ENCODE measurements around the gene OSBPL10. TPM values are rescaled to one million over a fixed set of nuclear protein-coding genes. Genes with fewer than 3 reads are reported as not detected.

The OSBPL10 gene
- total RNA-seq, 1 experiment from 2014 or later, result 2.3 TPM

GRCh38 chr3:31779514-31779913 is 201.5 kb downstream of the OSBPL10 start:
- no peaks in the 10 kb centered on the region for H3K9me3 ChIP-seq (ENCODE audit: low read depth, low read length, poor library complexity, severe bottlenecking)
- no peaks in the 10 kb centered on the region for H3K27me3 ChIP-seq (replicated peaks; ENCODE audit: insufficient read depth, low read depth, low read length, poor library complexity)
- H3K36me3 ChIP-seq (ENCODE audit: insufficient read depth, low read length, poor library complexity, severe bottlenecking), result no peaks in the 10 kb centered on the region
- BruUV-seq (replicated peaks), result no TSS peak
- intact Hi-C loops (cut with micrococcal nuclease; ENCODE audit: unreplicated experiment), result no loop called here
- ChIA-PET CTCF (no interaction called here), POLR2A (ENCODE audit: low non-redundant PET) (no interaction called here)
- no peak for DNase-seq (ENCODE audit: low spot score)
- peaks cover 4% of the 10 kb centered on the region for H3K4me1 ChIP-seq (ENCODE audit: insufficient read depth, low read length, poor library complexity, severe bottlenecking)
- TF ChIP-seq CTCF (conservative IDR thresholded peaks at IDR 0.05; ENCODE audit: low read depth, low read length) (no peak), EZH2 (IDR thresholded peaks at IDR 0.05; ENCODE audit: borderline replicate concordance, low read depth, low read length, poor library complexity, severe bottlenecking) (no peak)
- no peak overlapping the region for H3K4me3 ChIP-seq (ENCODE audit: low read depth, low read length, poor library complexity, severe bottlenecking)
- no peak overlapping the region for H3K27ac ChIP-seq (ENCODE audit: low read depth, low read length, poor library complexity, severe bottlenecking)

GRCh38 chr3:31777887-31778286 is 203.2 kb downstream of the OSBPL10 start:
- Histone ChIP-seq H3K9me3 (ENCODE audit: low read depth, low read length, poor library complexity, severe bottlenecking) (no peaks in the 10 kb centered on the region), H3K4me3 (ENCODE audit: low read depth, low read length, poor library complexity, severe bottlenecking) (no peak overlapping the region), H3K36me3 (ENCODE audit: insufficient read depth, low read length, poor library complexity, severe bottlenecking) (no peaks in the 10 kb centered on the region), H3K27ac (ENCODE audit: low read depth, low read length, poor library complexity, severe bottlenecking) (no peak overlapping the region), H3K4me1 (ENCODE audit: insufficient read depth, low read length, poor library complexity, severe bottlenecking) (peaks cover 4% of the 10 kb centered on the region), H3K27me3 (replicated peaks; ENCODE audit: insufficient read depth, low read depth, low read length, poor library complexity) (no peaks in the 10 kb centered on the region)
- no peak for DNase-seq (ENCODE audit: low spot score)
- TF ChIP-seq EZH2 (IDR thresholded peaks at IDR 0.05; ENCODE audit: borderline replicate concordance, low read depth, low read length, poor library complexity, severe bottlenecking) (no peak), CTCF (conservative IDR thresholded peaks at IDR 0.05; ENCODE audit: low read depth, low read length) (no peak)
- BruUV-seq (replicated peaks), result no TSS peak
- ChIA-PET POLR2A (ENCODE audit: low non-redundant PET) (no interaction called here), CTCF (no interaction called here)
- intact Hi-C loops (cut with micrococcal nuclease; ENCODE audit: unreplicated experiment), result no loop called here

- H3K4me3 ChIP-seq (ENCODE audit: low read depth, low read length, poor library complexity, severe bottlenecking), result no peak overlapping the region
- DNase-seq (ENCODE audit: low spot score), result no peak
- TF ChIP-seq CTCF (conservative IDR thresholded peaks at IDR 0.05; ENCODE audit: low read depth, low read length), result no peak
- TF ChIP-seq EZH2 (IDR thresholded peaks at IDR 0.05; ENCODE audit: borderline replicate concordance, low read depth, low read length, poor library complexity, severe bottlenecking), result no peak
- BruUV-seq (replicated peaks), result no TSS peak
- H3K27me3 ChIP-seq (replicated peaks; ENCODE audit: insufficient read depth, low read depth, low read length, poor library complexity), result no peaks in the 10 kb centered on the region
- no peaks in the 10 kb centered on the region for H3K9me3 ChIP-seq (ENCODE audit: low read depth, low read length, poor library complexity, severe bottlenecking)
- CTCF ChIA-PET, result no interaction called here
- H3K4me1 ChIP-seq (ENCODE audit: insufficient read depth, low read length, poor library complexity, severe bottlenecking), result peaks cover 4% of the 10 kb centered on the region
- POLR2A ChIA-PET (ENCODE audit: low non-redundant PET), result no interaction called here
- no peaks in the 10 kb centered on the region for H3K36me3 ChIP-seq (ENCODE audit: insufficient read depth, low read length, poor library complexity, severe bottlenecking)
- no peak overlapping the region for H3K27ac ChIP-seq (ENCODE audit: low read depth, low read length, poor library complexity, severe bottlenecking)
- intact Hi-C loops (cut with micrococcal nuclease; ENCODE audit: unreplicated experiment), result no loop called here
Observed at GRCh38 chr3:31777092-31777491, 204.0 kb downstream of the OSBPL10 start.
